ENCODE measurements around the gene PRKCD.

Gene PRKCD

GRCh38 chr3:53155760-53156159, 5.2 kb upstream of the PRKCD start:
- no peak for DNase-seq (ENCODE audit: low read depth in 2 of 2)

- no peak for DNase-seq (ENCODE audit: low read depth in 2 of 2)
Measured at GRCh38 chr3:53156368-53156834, 4.6 kb upstream of the PRKCD start.

GRCh38 chr3:53157974-53158580, 2.9 kb upstream of the PRKCD start:
- no peak for DNase-seq (ENCODE audit: low read depth in 2 of 2)

GRCh38 chr3:53158765-53159155, 2.2 kb upstream of the PRKCD start:
- no peak for DNase-seq (ENCODE audit: low read depth in 2 of 2)

- no peak for DNase-seq (ENCODE audit: low read depth in 2 of 2)
Measured at GRCh38 chr3:53159156-53160060, 1.6 kb upstream of the PRKCD start.

GRCh38 chr3:53160061-53160659, 849 bp upstream of the PRKCD start:
- DNase-seq (ENCODE audit: low read depth in 2 of 2) = no peak

- DNase-seq (ENCODE audit: low read depth in 2 of 2) = no peak
Measured at GRCh38 chr3:53161450-53161819, 426 bp downstream of the PRKCD start.

GRCh38 chr3:53161820-53162671, 1.0 kb downstream of the PRKCD start:
- no peak for DNase-seq (ENCODE audit: low read depth in 2 of 2)

- no peak for DNase-seq (ENCODE audit: low read depth in 2 of 2)
Measured at GRCh38 chr3:53162672-53163443, 1.8 kb downstream of the PRKCD start.

GRCh38 chr3:53163444-53164387, 2.7 kb downstream of the PRKCD start:
- DNase-seq (ENCODE audit: low read depth in 2 of 2) = no peak

GRCh38 chr3:53164911-53165310, 3.9 kb downstream of the PRKCD start:
- no peak for DNase-seq (ENCODE audit: low read depth in 2 of 2)

- no peak for DNase-seq (ENCODE audit: low read depth in 2 of 2)
Measured at GRCh38 chr3:53166206-53166605, 5.2 kb downstream of the PRKCD start.

GRCh38 chr3:53166781-53167291, 5.8 kb downstream of the PRKCD start:
- DNase-seq (ENCODE audit: low read depth in 2 of 2) = no peak

GRCh38 chr3:53167418-53168174, 6.6 kb downstream of the PRKCD start:
- DNase-seq (ENCODE audit: low read depth in 2 of 2) = no peak

- DNase-seq (ENCODE audit: low read depth in 2 of 2) = no peak
Measured at GRCh38 chr3:53168175-53168923, 7.3 kb downstream of the PRKCD start.

- no peak for DNase-seq (ENCODE audit: low read depth in 2 of 2)
Measured at GRCh38 chr3:53169045-53169831, 8.2 kb downstream of the PRKCD start.

- no peak for DNase-seq (ENCODE audit: low read depth in 2 of 2)
Measured at GRCh38 chr3:53169832-53170324, 8.9 kb downstream of the PRKCD start.

Measured in stimulated activated CD4-positive, alpha-beta T cell treated with anti-CD3 and anti-CD28 coated beads, Interleukin-15, amount 100 ng/mL, for 48 hours (primary cell).